GM19467 (cell line): ENCODE results near the gene DPYSL5.

Source experiments
- ATAC-seq: cut with Tn5 transposase; IDR thresholded peaks from one replicate; pipeline ENCODE4 v1.9.1; 2021; ENCODE audit warnings: mild to moderate bottlenecking, moderate library complexity; ENCODE audit not compliant: unreplicated experiment

DPYSL5 gene

GRCh38 chr2:26843041-26843440, 4.9 kb upstream of the DPYSL5 start:
- ATAC-seq: no peak

DNA sequence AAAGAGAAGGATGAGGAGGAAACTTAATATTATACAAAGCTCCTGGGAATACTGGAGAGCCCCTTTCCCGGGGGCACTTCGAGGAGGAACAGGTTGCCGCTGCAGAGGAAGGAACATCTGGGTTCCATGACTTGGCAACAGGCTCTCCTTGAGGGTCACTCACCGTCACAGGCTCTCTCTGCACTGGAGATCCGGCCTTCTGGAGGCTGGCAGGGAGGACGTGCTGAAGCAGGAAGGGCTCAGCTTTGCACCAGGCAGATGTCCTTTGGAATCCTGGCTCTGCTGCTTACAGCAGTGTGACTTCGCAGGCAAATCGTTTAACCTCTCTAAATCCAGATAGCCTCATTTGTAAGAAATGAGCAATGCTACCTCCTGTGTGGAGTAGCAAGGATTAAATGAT, 2.9 kb upstream of the DPYSL5 start:
- ATAC-seq: no peak

DNA sequence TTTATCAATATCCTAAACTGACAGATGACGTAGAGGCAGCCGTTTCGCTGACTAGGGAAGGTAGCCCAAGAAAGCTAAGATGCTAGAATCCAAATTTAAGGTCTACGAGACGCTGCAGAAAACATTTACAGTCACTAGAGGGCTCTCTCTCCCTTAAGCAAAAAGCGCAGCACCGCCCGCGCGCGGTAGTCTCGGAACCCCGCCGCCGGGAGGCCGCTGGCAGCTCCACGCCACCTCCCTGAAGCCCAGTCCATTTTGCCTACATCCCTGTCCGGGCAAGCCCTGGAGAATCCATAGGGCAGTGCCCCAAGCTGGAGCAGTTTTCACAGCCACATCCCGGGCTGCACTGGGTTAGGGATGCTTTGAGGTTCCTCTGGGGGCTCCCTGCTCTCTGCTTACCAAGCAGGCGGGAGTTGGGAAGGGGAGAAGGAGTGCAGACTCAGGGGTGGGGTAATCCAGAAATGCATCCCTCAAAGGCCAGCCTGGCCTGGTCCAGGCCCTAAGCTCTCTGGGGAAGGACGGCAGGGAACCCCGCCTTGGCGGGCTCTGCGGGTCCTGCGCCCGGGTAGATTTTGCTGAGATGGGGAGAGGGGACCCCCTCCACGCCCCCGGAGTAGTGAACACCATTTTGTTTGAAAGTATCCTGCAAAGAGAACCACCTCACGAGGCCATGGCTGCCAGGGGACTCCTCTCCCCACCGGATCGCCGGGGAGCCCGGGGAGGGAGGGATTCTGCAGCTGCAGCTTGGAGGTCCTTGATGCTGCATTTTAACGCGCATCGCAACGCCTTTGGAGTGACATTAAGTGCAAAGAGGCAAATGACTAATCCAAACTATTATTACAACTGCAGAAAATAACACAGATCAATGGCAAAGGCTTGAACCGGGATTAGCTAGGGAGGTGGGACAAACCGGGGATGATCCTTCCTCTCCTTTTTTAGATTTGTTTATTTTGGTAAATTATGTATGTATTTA, 1.3 kb upstream of the DPYSL5 start:
- peak; percentile 59 for ATAC-seq

DNA sequence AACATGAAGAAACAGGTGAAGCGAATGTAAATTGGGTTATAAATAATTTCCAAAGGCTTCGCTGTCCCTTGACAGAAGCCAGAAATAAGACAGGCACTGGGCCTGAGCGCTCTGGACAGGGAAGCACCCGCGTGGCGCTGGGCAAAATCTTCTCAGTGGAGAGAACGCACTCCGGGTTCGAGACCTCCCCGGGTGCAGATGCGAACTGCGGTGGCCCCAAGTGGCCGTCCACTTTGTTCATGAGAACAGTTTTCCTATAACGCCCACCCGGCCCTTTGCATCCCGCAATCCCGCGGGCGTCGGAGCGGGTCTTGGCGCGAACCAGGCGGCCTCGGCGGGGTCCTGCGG, 651 bp upstream of the DPYSL5 start:
- no peak for ATAC-seq

DNA sequence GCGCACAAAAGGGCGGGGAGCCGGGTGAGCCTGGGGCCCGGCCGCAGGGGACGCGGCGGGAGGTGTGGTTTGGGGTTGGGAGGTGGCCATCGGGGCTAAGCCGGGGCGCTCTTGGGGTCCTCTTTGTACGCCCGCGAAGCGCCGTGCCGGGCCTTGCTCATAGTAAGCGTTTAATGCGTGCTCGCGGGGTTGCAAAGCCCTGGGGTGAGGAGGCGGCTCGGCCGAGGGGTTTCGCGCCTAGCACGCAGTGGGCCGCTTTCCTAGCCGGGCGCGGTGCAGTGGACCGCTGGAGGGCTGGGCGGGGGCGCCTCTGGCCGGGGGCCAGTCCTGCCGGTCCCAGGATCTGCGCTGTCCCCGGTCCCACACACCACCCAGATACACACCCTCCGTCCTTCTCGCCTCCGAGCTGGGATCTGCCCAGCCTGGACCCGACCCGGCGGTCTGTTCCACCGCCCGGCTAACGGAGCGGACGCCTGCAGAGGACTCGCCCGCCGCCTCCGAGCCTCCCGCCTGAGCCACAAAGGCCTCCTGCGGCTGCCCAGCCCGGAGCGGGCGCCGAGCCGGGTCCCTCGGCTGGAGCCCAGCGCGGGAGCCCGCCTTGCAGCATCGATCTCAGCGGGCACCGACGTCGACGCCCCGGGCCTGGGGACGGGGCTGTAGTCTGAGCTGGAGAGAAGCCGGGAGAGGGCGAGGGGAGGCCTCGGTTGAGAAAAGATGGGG, 564 bp downstream of the DPYSL5 start:
- no peak for ATAC-seq

GRCh38 chr2:26849056-26849999, 1.4 kb downstream of the DPYSL5 start:
- no peak for ATAC-seq

- no peak for ATAC-seq
Observed at GRCh38 chr2:26850000-26850431, 2.1 kb downstream of the DPYSL5 start.

GRCh38 chr2:26850505-26850904, 2.6 kb downstream of the DPYSL5 start:
- ATAC-seq: no peak

DNA sequence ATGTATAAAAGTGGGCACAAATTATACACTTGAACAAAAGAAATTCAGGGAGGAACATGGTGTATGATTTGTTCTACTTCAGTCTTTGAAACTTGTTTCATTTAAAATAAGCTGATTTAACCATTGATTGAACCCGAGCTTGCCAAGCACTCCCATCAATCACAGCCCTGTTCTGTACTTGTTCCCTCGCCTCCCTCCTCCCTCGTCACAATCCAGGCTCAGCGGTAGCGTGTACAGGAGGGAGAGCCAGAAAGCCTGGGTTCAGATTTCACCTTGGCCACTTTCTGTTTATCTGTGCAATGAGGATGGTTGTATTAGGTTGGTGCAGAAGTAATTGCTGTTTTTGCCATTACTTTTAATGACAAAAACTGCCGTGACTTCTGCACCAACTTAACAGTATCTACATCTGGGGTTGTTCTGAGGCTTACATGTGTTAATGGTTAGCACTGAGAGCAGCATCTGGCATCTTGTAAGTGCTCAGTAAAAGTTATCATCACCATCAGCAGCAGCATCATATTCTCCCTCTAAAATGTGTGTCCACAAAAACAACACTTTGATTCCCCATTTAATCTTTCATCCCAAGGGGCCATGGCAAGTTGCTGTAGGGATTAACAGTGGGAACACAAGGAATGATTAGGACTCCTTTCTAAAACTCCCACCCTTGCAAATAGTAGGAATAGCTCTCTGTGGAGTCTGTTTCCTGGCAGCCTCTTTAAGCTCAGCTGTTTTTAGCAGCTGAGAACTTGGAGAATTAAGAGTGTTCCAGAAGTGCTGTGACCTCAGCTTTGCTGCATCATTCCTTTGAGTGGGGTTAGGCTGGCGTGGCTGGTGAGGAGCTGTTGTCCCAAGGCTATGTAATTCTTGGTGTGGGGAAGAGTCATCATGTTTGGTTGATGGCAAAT, 4.7 kb downstream of the DPYSL5 start:
- no peak for ATAC-seq

- ATAC-seq: no peak
Observed at GRCh38 chr2:26853751-26854150, 5.8 kb downstream of the DPYSL5 start.

DNA sequence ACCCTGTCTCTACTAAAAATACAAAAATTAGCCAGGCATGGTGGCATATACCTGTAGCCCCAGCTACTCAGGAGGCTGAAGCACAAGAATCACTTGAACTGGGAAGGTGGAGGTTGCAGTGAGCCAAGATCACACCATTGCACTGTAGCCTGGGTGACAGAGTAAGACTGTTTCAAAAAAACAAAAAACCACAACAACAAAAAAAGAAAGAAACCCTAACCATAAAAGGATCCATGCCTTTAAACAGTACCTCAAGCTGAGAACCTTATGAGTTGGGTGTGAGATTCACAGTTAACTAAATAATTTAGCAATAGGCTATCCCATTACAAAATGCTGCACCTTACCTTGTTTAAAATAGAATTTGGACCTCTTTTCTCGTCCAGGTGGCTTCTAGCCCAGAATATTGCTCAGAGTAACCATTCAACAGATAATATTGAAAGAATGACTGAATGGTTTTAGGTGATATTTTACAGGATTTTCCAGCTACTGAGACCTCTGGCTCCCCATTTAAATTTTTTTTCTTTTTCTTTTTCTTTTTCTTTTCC, 6.4 kb downstream of the DPYSL5 start:
- no peak for ATAC-seq

- no peak for ATAC-seq
Observed at GRCh38 chr2:26855466-26855865, 7.5 kb downstream of the DPYSL5 start.

DNA sequence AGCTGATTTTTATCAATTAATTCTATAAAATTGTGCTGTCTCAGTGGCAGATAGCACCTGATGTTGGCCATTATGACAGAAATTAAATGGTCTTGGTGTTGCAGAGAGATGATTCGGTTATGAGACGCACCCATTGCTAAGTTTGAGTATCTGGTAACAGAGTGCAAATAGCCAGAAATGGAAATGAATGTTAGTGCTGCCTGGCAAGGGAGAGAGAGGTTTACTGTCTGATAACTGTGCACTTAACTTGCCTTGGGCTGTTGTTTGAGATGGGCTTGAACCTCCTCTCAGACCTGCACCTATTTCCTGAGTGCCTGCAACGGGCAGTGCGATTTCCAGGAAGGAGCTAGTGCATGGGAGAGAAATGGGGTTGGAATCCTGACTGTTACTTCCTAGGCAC, 11.7 kb downstream of the DPYSL5 start:
- no peak for ATAC-seq

DNA sequence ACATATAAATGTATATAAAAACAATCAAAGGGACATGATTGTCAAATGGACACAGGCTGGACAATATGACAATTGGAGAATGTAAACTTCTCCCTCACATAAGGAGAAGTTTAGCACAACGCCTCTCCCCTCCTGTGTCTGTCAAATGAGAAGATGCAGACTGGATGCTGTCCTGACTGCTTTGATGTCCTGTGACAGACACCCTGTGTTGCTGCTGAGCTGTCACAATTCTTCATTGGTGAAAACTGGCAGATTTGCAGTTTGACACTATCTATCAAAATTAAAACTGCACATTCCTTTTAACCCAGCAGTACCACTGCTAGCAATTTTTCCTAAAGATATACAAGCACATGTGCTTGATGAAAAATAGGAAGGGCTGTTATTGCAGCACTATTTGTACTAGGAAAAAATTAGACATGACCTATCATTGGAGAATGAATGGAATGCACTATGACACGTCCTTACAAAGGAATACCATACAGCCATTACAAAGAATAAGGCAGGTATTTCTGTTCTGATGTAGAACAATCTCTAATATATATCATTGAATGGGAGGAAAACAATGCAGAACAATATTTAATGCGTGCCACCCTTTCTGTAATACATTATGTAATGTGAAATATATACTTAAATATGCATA, 12.4 kb downstream of the DPYSL5 start:
- no peak for ATAC-seq

DNA sequence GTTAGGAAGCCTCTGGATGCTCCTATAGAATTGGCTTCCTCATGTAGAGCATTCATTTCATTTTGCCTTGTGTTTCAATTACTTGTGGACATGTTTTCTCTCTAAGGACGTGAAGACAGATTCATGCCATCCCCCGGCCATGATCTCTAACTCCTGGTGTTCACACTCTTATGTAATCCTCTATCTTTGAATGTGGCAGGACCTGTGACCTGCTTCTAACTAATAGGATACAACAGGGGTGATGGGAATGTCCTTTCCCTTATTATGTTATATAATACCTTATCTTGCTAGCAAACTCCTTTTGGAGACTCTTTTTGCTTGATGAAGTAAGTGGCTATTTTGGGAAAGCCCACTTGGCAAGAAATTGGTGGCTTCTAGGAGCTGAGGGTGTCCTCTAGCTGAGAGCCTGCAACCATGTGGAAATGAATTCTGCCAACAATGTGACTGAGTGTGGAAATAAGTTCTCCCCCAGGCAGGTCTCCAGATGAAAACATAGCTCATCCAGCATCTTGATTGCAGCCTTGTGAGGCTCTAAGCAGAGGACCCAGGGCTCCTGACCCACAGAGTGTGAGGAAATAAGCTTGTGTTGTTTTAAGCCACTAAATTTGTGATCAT, 13.8 kb downstream of the DPYSL5 start:
- ATAC-seq: no peak

DNA sequence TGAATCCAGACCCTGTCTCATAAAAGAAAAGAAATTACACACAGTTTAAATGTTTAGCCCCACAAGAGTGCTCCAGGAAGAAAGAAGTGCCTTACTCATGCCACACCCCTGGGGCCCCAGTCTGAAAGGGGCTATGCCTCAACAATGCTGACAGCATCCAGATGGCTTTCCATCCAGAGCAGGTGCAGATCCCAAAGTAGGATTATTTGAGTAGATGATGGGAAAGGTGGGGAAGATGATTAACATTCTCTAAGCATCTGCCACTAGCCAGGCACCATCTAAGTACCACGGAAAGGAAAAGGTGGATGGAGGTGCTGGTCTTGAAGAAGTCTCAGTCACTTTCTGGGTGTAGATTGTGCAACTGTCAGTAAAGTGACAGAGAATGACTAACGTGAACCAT, 16.3 kb downstream of the DPYSL5 start:
- no peak for ATAC-seq

DNA sequence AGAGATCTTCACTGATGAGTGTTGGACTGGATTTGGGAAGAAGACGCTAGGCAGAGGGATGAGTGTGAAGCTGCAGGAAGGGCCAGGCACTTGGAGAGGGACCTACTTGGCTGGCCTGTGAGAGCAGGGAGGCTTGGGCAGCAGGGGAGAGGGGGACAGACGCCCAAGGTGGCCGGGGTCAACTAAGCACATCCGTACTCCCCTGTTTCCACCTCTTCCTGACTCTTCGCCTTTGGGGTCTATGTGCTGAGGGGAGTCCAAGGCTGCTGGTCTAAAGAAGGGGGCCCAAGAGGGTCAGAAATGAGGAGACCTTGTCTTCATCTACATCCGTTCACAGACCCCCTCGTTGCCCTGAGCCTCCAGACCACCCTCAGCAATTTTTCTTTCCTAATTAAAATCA, 16.7 kb downstream of the DPYSL5 start:
- ATAC-seq: no peak

- ATAC-seq: no peak
Observed at GRCh38 chr2:26870585-26871095, 22.7 kb downstream of the DPYSL5 start.
